H9 (cell line): ENCODE data around the gene CD84. TPM values are rescaled to one million over a fixed set of nuclear protein-coding genes. Genes with fewer than 3 reads are reported as not detected.

Experiments
- DNase-seq: peaks from one replicate; pipeline ENCODE4 v3.0.0-alpha.2; 2017
- H2AFZ ChIP-seq: one replicate; pipeline ENCODE4 v1.6.1; 2013; ENCODE audit warnings: mild to moderate bottlenecking, low read length, control low read depth, moderate library complexity
- H2AK5ac ChIP-seq: 2 replicates; pipeline ENCODE4 v1.6.1; 2013; ENCODE audit warnings: low read length, control low read depth, mixed read lengths; ENCODE audit not compliant: insufficient read length
- H2BK120ac ChIP-seq: one replicate; pipeline ENCODE4 v1.6.1; 2013; ENCODE audit warnings: low read depth, mild to moderate bottlenecking, low read length, control low read depth, inconsistent platforms; ENCODE audit not compliant: poor library complexity, severe bottlenecking
- H2BK12ac ChIP-seq: 2 replicates; pipeline ENCODE4 v1.6.1; 2013; ENCODE audit warnings: low read length, control low read depth, mixed read lengths, low read depth; ENCODE audit not compliant: insufficient read length
- H2BK15ac ChIP-seq: 2 replicates; pipeline ENCODE4 v1.6.1; 2013; ENCODE audit warnings: low read depth, low read length, control low read depth
- H2BK20ac ChIP-seq: one replicate; pipeline ENCODE4 v1.6.1; 2013; ENCODE audit warnings: low read depth, mild to moderate bottlenecking, low read length, control low read depth, inconsistent platforms; ENCODE audit not compliant: poor library complexity, severe bottlenecking
- H2BK5ac ChIP-seq: 2 replicates; pipeline ENCODE4 v1.6.1; 2013; ENCODE audit warnings: low read length, control low read depth, mixed read lengths; ENCODE audit not compliant: insufficient read length
- H3K14ac ChIP-seq: 2 replicates; pipeline ENCODE4 v1.6.1; 2013; ENCODE audit warnings: low read length, control low read depth; ENCODE audit not compliant: insufficient read depth
- H3K18ac ChIP-seq: 2 replicates; pipeline ENCODE4 v1.6.1; 2013; ENCODE audit warnings: low read depth, mild to moderate bottlenecking, mixed read lengths, low read length, control low read depth; ENCODE audit not compliant: insufficient read length
- H3K23ac ChIP-seq: 2 replicates; pipeline ENCODE4 v1.6.1; 2013; ENCODE audit warnings: low read length, control low read depth, mixed read lengths, low read depth; ENCODE audit not compliant: insufficient read length
- H3K23me2 ChIP-seq: 2 replicates; pipeline ENCODE4 v1.6.1; 2013; ENCODE audit warnings: low read depth, mild to moderate bottlenecking, mixed read lengths, low read length, control low read depth; ENCODE audit not compliant: insufficient read length, poor library complexity, severe bottlenecking
- H3K27ac ChIP-seq: 2 replicates; pipeline ENCODE4 v1.5.1; 2013; ENCODE audit warnings: low read length, control low read depth, mixed read lengths, low read depth; ENCODE audit not compliant: insufficient read length
- H3K27me3 ChIP-seq: 2 replicates; pipeline ENCODE4 v1.6.1; 2013; ENCODE audit warnings: low read length, control low read depth, inconsistent platforms; ENCODE audit not compliant: insufficient read depth
- H3K4ac ChIP-seq: 2 replicates; pipeline ENCODE4 v1.6.1; 2013; ENCODE audit warnings: low read depth, mild to moderate bottlenecking, control low read depth, inconsistent platforms, low read length, moderate library complexity
- H3K4me1 ChIP-seq: 2 replicates; pipeline ENCODE4 v1.6.1; 2013; ENCODE audit warnings: low read length, control low read depth, inconsistent platforms; ENCODE audit not compliant: insufficient read depth
- H3K4me2 ChIP-seq: 2 replicates; pipeline ENCODE4 v1.6.1; 2013; ENCODE audit warnings: low read length, control low read depth, mixed read lengths; ENCODE audit not compliant: insufficient read length, insufficient read depth
- H3K56ac ChIP-seq: 2 replicates; pipeline ENCODE4 v1.6.1; 2013; ENCODE audit warnings: low read depth, mild to moderate bottlenecking, mixed read lengths, low read length, control low read depth; ENCODE audit not compliant: insufficient read length
- H3K79me1 ChIP-seq: 2 replicates; pipeline ENCODE4 v1.6.1; 2013; ENCODE audit warnings: low read depth, mild to moderate bottlenecking, moderate library complexity, low read length, control low read depth, inconsistent platforms; ENCODE audit not compliant: insufficient read depth, poor library complexity, severe bottlenecking
- H3K79me2 ChIP-seq: 2 replicates; pipeline ENCODE4 v1.6.1; 2013; ENCODE audit warnings: low read length, control low read depth, inconsistent platforms; ENCODE audit not compliant: insufficient read depth
- H3K9ac ChIP-seq: 2 replicates; pipeline ENCODE4 v1.6.1; 2013; ENCODE audit warnings: low read length, control low read depth, mixed read lengths; ENCODE audit not compliant: insufficient read length; ENCODE audit errors: extremely low read depth
- H3K9me3 ChIP-seq: one replicate; pipeline ENCODE4 v1.6.1; 2013; ENCODE audit warnings: low read depth, low read length, inconsistent platforms; ENCODE audit not compliant: control insufficient read depth
- H3T11ph ChIP-seq: one replicate; pipeline ENCODE4 v1.6.1; 2013; ENCODE audit warnings: mild to moderate bottlenecking, low read length, control low read depth, inconsistent platforms
- H4K20me1 ChIP-seq: one replicate; pipeline ENCODE4 v1.6.1; 2013; ENCODE audit not compliant: control insufficient read depth, insufficient read length, insufficient read depth
- H4K5ac ChIP-seq: 2 replicates; pipeline ENCODE4 v1.6.1; 2013; ENCODE audit warnings: low read depth, mild to moderate bottlenecking, mixed read lengths, low read length, control low read depth; ENCODE audit not compliant: insufficient read length
- H4K8ac ChIP-seq: replicated peaks from 2 replicates; pipeline ENCODE4 v1.6.1; 2013; ENCODE audit warnings: low read length, control low read depth, mixed read lengths, low read depth; ENCODE audit not compliant: insufficient read length
- H4K91ac ChIP-seq: 2 replicates; pipeline ENCODE4 v1.6.1; 2013; ENCODE audit warnings: low read depth, mild to moderate bottlenecking, moderate library complexity, mixed read lengths, low read length, control low read depth; ENCODE audit not compliant: insufficient read length
- H3K27ac Mint-ChIP-seq, 3 experiments: 2 replicates in 2 of 3; 3 replicates in 1 of 3; pipeline ENCODE4 v1.8.0; 2020 to 2021; ENCODE audit warnings: mixed read lengths in 3 of 3, mild to moderate bottlenecking in 1 of 3, moderate library complexity in 1 of 3
- H3K27me3 Mint-ChIP-seq: 2 replicates; pipeline ENCODE4 v1.8.0; 2021; ENCODE audit warnings: low read depth, mild to moderate bottlenecking, moderate library complexity, mixed read lengths
- H3K36me3 Mint-ChIP-seq, 3 experiments: 2 replicates in 2 of 3; 3 replicates in 1 of 3; pipeline ENCODE4 v1.8.0; 2020 to 2021; ENCODE audit warnings: low read depth in 3 of 3, mixed read lengths in 3 of 3; ENCODE audit not compliant: insufficient read depth in 1 of 3
- H3K4me1 Mint-ChIP-seq, 2 experiments: 2 replicates each; pipeline ENCODE4 v1.8.0; 2020; ENCODE audit warnings: mixed read lengths in 2 of 2
- H3K4me3 Mint-ChIP-seq, 2 experiments: 2 replicates in 1 of 2; 3 replicates in 1 of 2; pipeline ENCODE4 v1.8.0; 2020 to 2021; ENCODE audit warnings: mild to moderate bottlenecking in 2 of 2, mixed read lengths in 2 of 2, moderate library complexity in 1 of 2
- H3K9me3 Mint-ChIP-seq, 2 experiments: 2 replicates in 1 of 2; 3 replicates in 1 of 2; pipeline ENCODE4 v1.8.0; 2020; ENCODE audit warnings: mild to moderate bottlenecking in 2 of 2, mixed read lengths in 2 of 2, moderate library complexity in 1 of 2
- CTCF ChIP-seq: fragments of 200-600 bp; sonication (generic); conservative IDR thresholded peaks from 3 replicates; pipeline ENCODE4 v1.8.0; 2021; ENCODE audit warnings: antibody characterized with exemption, mild to moderate bottlenecking
- WGBS: extraction: QIAGEN DNeasy Blood & Tissue Kit; methylation state at CpG from one replicate; pipeline ENCODE4 v1.1.7; 2013; ENCODE audit warnings: missing lambda C conversion rate, low lambda C conversion rate, mixed read lengths; ENCODE audit not compliant: insufficient read length; ENCODE audit errors: extremely low coverage; 5-methylcytosine and 5-hydroxymethylcytosine counted together
- total RNA-seq: library from RNA; stranded (reverse); gene quantifications from 2 replicates; pipeline ENCODE4 v1.2.1, GENCODE V29; 2021

Gene CD84
- total RNA-seq, 1 experiment from 2014 or later: not detected

- TF ChIP-seq CTCF: no peak
Observed at GRCh38 chr1:160522136-160522535, 57.2 kb downstream of the CD84 start.

More at GRCh38 chr1:160522136-160522535, 57.2 kb downstream of the CD84 start:
- Histone ChIP-seq H3K9ac (no peak overlapping the region), H2AFZ (no peak overlapping the region), H3K27ac (no peak overlapping the region), H3T11ph (no peak overlapping the region), H2BK120ac (no peak overlapping the region), H3K4ac (no peak overlapping the region), H3K23ac (no peak overlapping the region), H2BK5ac (no peak overlapping the region), H4K91ac (no peak overlapping the region), H3K79me2 (no peaks in the 10 kb centered on the region), H3K18ac (no peak overlapping the region), H3K9me3 (no peaks in the 10 kb centered on the region), H4K5ac (no peak overlapping the region), H2BK15ac (no peak overlapping the region), H3K27me3 (no peaks in the 10 kb centered on the region), H3K56ac (no peak overlapping the region), H2AK5ac (no peak overlapping the region), H4K8ac (no peak overlapping the region), H2BK12ac (no peak overlapping the region), H3K4me1 (peaks cover 5% of the 10 kb centered on the region; the same call in 1 of the 2 replicates), H3K14ac (no peak overlapping the region), H3K4me2 (no peak overlapping the region), H4K20me1 (no peaks in the 10 kb centered on the region), H2BK20ac (no peak overlapping the region), H3K23me2 (no peaks in the 10 kb centered on the region), H3K79me1 (no peaks in the 10 kb centered on the region)
- no CpG with 5 or more reads among the region's 3 CpGs for WGBS
- Mint-ChIP-seq H3K27ac (no peak overlapping the region), H3K27me3 (peaks cover 2% of the 10 kb centered on the region; the same call in 1 of the 2 replicates), H3K36me3 (no peaks in the 10 kb centered on the region), H3K9me3 (peaks cover 15 to 16% of the 10 kb centered on the region in 2 experiments; a peak in 4 of 5 replicates), H3K4me3 (no peak overlapping the region), H3K4me1 (peaks cover 25 to 29% of the 10 kb centered on the region in 2 experiments)
- no peak for DNase-seq
